Measurements from ENCODE around the gene ZNF385B. TPM values are rescaled to one million over a fixed set of nuclear protein-coding genes. Genes with fewer than 3 reads are reported as not detected.
"Not testable (repeated sequence)": the region's sequence is repeated elsewhere in the genome, so short reads cannot be mapped to it uniquely, and the experiment has no call there.

Gene ZNF385B
- polyA plus RNA-seq, 4 donors: 0.21 to 2.3 (median 0.22) TPM; not detected in 1

DNA sequence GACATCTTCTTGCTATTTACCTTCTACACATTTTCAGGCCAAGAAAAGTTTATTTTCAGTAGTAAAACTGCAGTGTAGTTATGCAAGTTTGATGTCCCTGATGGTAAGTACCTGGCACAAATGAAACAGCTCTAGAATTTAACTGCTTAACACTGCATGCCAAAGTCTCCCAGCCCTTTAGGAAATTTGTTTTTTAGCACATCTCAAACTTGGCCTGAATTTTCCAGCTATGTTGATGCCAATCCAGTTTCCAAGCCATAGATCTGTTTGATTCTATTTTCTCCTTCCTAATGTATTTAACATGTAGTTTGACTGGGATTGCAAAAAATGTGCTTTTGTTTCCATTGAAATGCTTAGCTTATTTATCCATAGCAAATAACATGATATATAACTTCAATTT is 29.3 kb upstream of the ZNF385B start:
- no peak overlapping the region for H3K27ac ChIP-seq (ENCODE audit: low read depth in 1 of 3, low read length in 2 of 3)
- H3K4me3 ChIP-seq (ENCODE audit: low read depth in 1 of 3, low read length in 3 of 3): no peak overlapping the region
- FAIRE-seq (no peak), DNase-seq (no peak)
- H3K4me1 ChIP-seq (ENCODE audit: control insufficient read depth in 3 of 3, insufficient read depth in 2 of 3, low read depth in 1 of 3, low read length in 2 of 3): no peaks in the 10 kb centered on the region
- H3K27me3 ChIP-seq (ENCODE audit: control insufficient read depth in 3 of 3, insufficient read depth in 3 of 3, low read length in 3 of 3): no peaks in the 10 kb centered on the region
- H3K36me3 ChIP-seq (ENCODE audit: control insufficient read depth in 3 of 3, insufficient read depth in 2 of 3, low read depth in 1 of 3, low read length in 3 of 3): no peaks in the 10 kb centered on the region
- H3K9me3 ChIP-seq (ENCODE audit: control insufficient read depth in 2 of 2, insufficient read depth in 1 of 2, low read depth in 1 of 2, low read length in 1 of 2): peaks cover 0 to 3% of the 10 kb centered on the region in 2 donors

DNA sequence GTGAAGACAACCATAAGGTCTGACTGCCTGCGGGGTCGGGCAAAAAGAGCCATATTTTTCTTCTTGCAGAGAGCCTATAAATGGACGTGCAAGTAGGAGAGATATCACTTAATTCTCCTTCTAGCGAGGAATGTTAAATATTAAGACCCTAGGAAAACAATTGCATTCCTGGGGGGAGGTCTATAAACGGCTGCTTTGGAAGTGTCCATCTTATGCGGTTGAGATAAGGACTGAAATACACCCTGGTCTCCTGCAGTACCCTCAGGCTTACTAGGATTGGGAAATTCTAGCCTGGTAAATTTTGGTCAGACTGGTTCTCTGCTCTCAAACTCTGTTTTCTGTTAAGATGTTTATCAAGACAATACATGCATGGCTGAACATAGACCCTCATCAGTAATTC is 27.2 kb upstream of the ZNF385B start:
- not testable (repeated sequence) for H3K27ac ChIP-seq (ENCODE audit: low read depth in 1 of 3, low read length in 2 of 3); H3K9me3 ChIP-seq (ENCODE audit: control insufficient read depth in 2 of 2, insufficient read depth in 1 of 2, low read depth in 1 of 2, low read length in 1 of 2); FAIRE-seq; H3K4me3 ChIP-seq (ENCODE audit: low read depth in 1 of 3, low read length in 3 of 3); DNase-seq; H3K4me1 ChIP-seq (ENCODE audit: control insufficient read depth in 3 of 3, insufficient read depth in 2 of 3, low read depth in 1 of 3, low read length in 2 of 3); H3K27me3 ChIP-seq (ENCODE audit: control insufficient read depth in 3 of 3, insufficient read depth in 3 of 3, low read length in 3 of 3); H3K36me3 ChIP-seq (ENCODE audit: control insufficient read depth in 3 of 3, insufficient read depth in 2 of 3, low read depth in 1 of 3, low read length in 3 of 3)
- WGBS, 3 donors: 86 to 91% (median 87%) methylated on average over 6 of the region's 6 CpGs

DNA sequence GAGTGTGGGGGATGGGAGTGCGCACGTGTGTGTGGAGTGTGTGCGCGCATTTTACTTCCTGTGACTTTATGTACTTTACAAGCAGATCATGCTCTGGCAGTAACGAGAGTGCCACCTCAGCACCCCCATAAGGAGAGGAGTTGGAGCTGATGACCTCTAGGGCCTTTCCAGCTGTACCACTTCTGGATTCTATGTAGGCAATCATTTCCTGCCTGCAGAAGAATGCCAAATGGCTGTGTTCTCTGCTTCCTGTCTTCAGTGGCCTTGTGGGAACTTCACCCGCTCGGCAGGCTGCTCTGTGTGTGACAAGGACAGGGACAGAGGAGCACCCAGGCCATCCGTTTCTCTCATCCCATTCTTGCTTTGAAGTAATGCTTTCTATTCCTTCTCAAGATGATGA is 22.8 kb upstream of the ZNF385B start:
- DNase-seq: no peak
- 72 to 77% (median 76%) methylated on average over 8 of the region's 8 CpGs for WGBS, 3 donors

DNA sequence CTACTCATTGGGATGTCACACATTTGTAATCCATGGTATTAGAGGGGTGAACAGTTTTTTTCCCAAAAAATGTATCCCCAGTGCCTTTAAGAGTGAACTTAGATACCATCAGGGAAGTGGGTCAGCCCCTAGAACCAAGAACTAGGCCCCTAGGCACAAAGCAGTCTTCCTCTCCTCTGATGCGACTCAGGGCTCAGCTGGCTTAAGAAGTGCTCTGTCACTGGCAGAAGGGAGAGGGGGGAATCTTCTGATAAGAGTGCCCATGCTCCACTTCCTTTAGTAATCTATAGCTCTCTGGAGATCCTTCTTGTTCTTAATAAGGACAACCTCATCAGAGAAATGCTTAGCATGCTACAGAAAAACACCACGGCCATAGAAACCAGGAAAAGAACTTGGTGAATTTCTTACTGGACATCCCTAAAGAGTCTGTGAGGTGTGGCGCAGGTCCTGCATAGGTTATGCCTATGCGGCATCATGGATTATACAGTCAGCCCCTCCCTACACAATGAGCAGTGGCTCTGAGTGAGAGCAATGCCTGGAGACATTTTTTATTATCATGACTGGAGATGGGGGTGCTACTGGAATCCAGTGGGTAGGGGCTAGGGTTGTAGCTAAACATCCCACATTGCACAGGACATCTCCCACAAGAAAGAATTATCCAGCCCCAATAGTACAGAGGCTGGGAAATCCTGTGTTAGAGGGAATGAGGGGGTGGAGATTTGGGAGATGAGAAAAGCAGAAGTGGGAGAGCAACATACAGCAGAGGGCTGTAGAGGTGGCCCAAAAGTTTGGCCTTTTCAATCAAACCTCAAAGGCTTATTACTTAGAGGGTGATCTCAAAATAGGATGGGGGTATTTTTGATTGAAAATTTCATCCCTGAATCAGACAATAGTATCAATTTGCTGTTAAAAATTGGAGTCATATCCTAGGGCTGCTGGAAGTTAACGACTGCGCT is 21.7 kb upstream of the ZNF385B start:
- FAIRE-seq: no peak
- Histone ChIP-seq H3K27me3 (ENCODE audit: control insufficient read depth in 3 of 3, insufficient read depth in 3 of 3, low read length in 3 of 3) (peaks cover 0 to 3% (median 0%) of the 10 kb centered on the region in 3 donors), H3K27ac (ENCODE audit: low read depth in 1 of 3, low read length in 2 of 3) (no peak overlapping the region), H3K4me1 (ENCODE audit: control insufficient read depth in 3 of 3, insufficient read depth in 2 of 3, low read depth in 1 of 3, low read length in 2 of 3) (no peaks in the 10 kb centered on the region), H3K4me3 (ENCODE audit: low read depth in 1 of 3, low read length in 3 of 3) (no peak overlapping the region), H3K9me3 (ENCODE audit: control insufficient read depth in 2 of 2, insufficient read depth in 1 of 2, low read depth in 1 of 2, low read length in 1 of 2) (no peaks in the 10 kb centered on the region), H3K36me3 (ENCODE audit: control insufficient read depth in 3 of 3, insufficient read depth in 2 of 3, low read depth in 1 of 3, low read length in 3 of 3) (no peaks in the 10 kb centered on the region)
- WGBS, 3 donors: 89 to 96% (median 90%) methylated on average over 6 of the region's 6 CpGs
- no peak for DNase-seq

More for the DNA sequence above, 22.8 kb upstream of the ZNF385B start:
- no peaks in the 10 kb centered on the region for H3K4me1 ChIP-seq (ENCODE audit: control insufficient read depth in 3 of 3, insufficient read depth in 2 of 3, low read depth in 1 of 3, low read length in 2 of 3)
- FAIRE-seq: no peak
- H3K9me3 ChIP-seq (ENCODE audit: control insufficient read depth in 2 of 2, insufficient read depth in 1 of 2, low read depth in 1 of 2, low read length in 1 of 2): peaks cover 0 to 3% of the 10 kb centered on the region in 2 donors
- H3K4me3 ChIP-seq (ENCODE audit: low read depth in 1 of 3, low read length in 3 of 3): no peak overlapping the region
- H3K27ac ChIP-seq (ENCODE audit: low read depth in 1 of 3, low read length in 2 of 3): no peak overlapping the region
- H3K27me3 ChIP-seq (ENCODE audit: control insufficient read depth in 3 of 3, insufficient read depth in 3 of 3, low read length in 3 of 3): peaks cover 0 to 3% (median 0%) of the 10 kb centered on the region in 3 donors
- H3K36me3 ChIP-seq (ENCODE audit: control insufficient read depth in 3 of 3, insufficient read depth in 2 of 3, low read depth in 1 of 3, low read length in 3 of 3): no peaks in the 10 kb centered on the region

DNA sequence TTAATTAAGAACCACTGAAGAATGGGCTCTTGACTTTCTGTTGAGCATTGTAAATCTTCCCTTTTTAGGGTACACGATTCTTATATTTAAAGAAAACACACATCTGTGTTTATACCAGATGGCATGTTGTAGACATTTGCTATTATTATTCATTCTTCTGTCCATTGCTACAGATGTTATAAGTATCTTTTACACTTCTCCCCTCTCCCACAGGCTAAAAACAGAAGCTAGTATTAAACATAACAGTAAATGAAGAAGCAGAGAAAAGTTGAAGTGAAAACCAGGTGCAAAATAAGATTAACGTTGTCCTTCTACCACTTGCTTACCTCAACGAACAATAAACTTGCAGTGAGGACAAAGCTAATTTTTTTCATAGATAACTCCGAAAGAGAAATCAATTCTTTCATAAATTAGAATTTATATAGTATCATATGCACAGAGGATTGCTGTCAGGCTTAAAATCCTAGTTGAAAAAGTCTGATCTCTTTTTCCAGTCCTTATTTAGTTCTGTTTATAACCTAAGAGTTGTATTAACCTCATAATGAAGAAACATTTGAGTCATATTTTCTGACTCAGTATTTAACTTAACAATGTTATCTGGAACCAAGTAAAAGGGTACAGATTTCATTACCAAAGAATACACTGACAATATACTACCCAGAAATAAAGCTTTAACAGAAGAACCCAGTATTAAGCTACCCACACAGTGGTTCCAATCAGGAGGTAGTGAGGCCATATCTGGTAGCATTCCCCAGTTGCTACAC is 16.4 kb upstream of the ZNF385B start:
- H3K9me3 ChIP-seq (ENCODE audit: control insufficient read depth in 2 of 2, insufficient read depth in 1 of 2, low read depth in 1 of 2, low read length in 1 of 2): no peaks in the 10 kb centered on the region
- H3K36me3 ChIP-seq (ENCODE audit: control insufficient read depth in 3 of 3, insufficient read depth in 2 of 3, low read depth in 1 of 3, low read length in 3 of 3): no peaks in the 10 kb centered on the region
- no peak for FAIRE-seq
- 68 to 83% (median 75%) methylated on average over 4 of the region's 4 CpGs for WGBS, 3 donors
- no peak overlapping the region for H3K27ac ChIP-seq (ENCODE audit: low read depth in 1 of 3, low read length in 2 of 3)
- H3K27me3 ChIP-seq (ENCODE audit: control insufficient read depth in 3 of 3, insufficient read depth in 3 of 3, low read length in 3 of 3): peaks cover 0 to 3% (median 0%) of the 10 kb centered on the region in 3 donors
- no peak overlapping the region for H3K4me3 ChIP-seq (ENCODE audit: low read depth in 1 of 3, low read length in 3 of 3)
- no peak for DNase-seq
- no peaks in the 10 kb centered on the region for H3K4me1 ChIP-seq (ENCODE audit: control insufficient read depth in 3 of 3, insufficient read depth in 2 of 3, low read depth in 1 of 3, low read length in 2 of 3)

DNA sequence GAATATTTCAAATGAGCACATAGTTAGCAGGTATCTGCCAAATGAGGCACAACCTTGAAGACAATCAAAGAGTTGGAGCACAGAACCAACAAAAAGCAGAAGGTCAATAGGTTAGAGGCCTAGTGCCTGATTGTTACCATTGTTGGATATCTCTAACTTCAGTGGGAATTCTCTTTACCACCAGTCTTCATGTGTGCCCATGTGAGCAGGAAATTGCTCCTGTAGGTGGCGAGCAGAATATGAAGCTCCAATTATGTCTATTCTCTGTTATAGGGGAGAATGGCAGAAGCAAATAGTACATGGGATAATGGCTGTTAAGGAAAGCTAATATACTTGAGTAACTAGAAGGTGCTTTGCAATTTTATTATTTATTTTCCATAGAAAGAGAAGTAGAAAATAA is 14.9 kb upstream of the ZNF385B start:
- no peak for FAIRE-seq
- Histone ChIP-seq H3K4me3 (ENCODE audit: low read depth in 1 of 3, low read length in 3 of 3) (no peak overlapping the region), H3K27me3 (ENCODE audit: control insufficient read depth in 3 of 3, insufficient read depth in 3 of 3, low read length in 3 of 3) (no peaks in the 10 kb centered on the region), H3K4me1 (ENCODE audit: control insufficient read depth in 3 of 3, insufficient read depth in 2 of 3, low read depth in 1 of 3, low read length in 2 of 3) (no peaks in the 10 kb centered on the region), H3K27ac (ENCODE audit: low read depth in 1 of 3, low read length in 2 of 3) (no peak overlapping the region), H3K36me3 (ENCODE audit: control insufficient read depth in 3 of 3, insufficient read depth in 2 of 3, low read depth in 1 of 3, low read length in 3 of 3) (no peaks in the 10 kb centered on the region), H3K9me3 (ENCODE audit: control insufficient read depth in 2 of 2, insufficient read depth in 1 of 2, low read depth in 1 of 2, low read length in 1 of 2) (no peaks in the 10 kb centered on the region)
- no peak for DNase-seq
- 46 to 73% (median 65%) methylated on average over 1 of the region's 1 CpG for WGBS, 3 donors

DNA sequence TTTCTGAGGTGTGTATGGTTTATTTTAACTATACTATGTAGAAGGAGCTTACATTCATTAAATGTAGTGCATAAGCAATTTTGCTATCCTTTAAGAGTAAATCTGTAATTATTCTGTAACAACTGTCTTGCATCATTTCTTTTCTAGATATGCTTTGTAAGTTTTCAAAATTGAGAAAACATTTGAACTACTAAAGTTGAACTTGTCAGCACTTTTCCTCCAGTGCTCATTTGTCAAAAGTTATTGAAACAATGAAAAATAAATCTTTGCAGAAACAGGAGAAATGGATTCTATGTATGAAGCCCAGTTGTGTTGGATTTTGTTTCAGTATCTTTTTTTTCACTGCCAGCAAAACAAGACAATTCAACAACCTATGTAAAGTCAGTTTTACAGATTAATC is 14.5 kb upstream of the ZNF385B start:
- FAIRE-seq (no peak), DNase-seq (no peak)
- H3K27ac ChIP-seq (ENCODE audit: low read depth in 1 of 3, low read length in 2 of 3): no peak overlapping the region
- no peak overlapping the region for H3K4me3 ChIP-seq (ENCODE audit: low read depth in 1 of 3, low read length in 3 of 3)
- no peaks in the 10 kb centered on the region for H3K9me3 ChIP-seq (ENCODE audit: control insufficient read depth in 2 of 2, insufficient read depth in 1 of 2, low read depth in 1 of 2, low read length in 1 of 2)
- H3K27me3 ChIP-seq (ENCODE audit: control insufficient read depth in 3 of 3, insufficient read depth in 3 of 3, low read length in 3 of 3): no peaks in the 10 kb centered on the region
- H3K4me1 ChIP-seq (ENCODE audit: control insufficient read depth in 3 of 3, insufficient read depth in 2 of 3, low read depth in 1 of 3, low read length in 2 of 3): no peaks in the 10 kb centered on the region
- H3K36me3 ChIP-seq (ENCODE audit: control insufficient read depth in 3 of 3, insufficient read depth in 2 of 3, low read depth in 1 of 3, low read length in 3 of 3): no peaks in the 10 kb centered on the region

DNA sequence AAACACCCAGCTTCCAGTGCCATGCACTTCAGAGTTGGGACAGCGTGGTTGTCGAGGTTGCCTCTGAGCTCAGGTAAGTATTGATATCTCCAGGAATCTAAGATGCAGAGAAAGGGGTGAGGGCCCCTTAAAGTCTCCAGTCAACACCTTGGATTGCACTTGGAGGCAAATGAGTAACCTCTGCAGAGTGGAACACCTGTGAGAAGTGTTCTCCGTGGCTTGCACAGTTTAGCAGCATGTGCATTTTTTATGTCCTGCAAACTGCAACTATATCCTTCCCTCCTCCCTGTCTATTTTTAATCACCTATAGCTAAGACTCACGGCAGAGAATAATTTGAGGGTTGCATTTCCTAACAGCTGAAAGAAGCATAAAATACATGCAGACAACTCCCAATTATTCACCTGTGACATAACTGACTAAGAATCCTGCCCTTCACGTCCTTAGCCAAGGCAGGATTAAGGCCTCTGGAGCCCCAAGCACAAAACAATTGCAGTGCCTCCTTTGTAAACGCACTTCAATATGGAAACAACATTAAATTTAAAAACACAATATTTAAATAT is 1.6 kb upstream of the ZNF385B start:
- H3K9me3 ChIP-seq (ENCODE audit: control insufficient read depth in 2 of 2, insufficient read depth in 1 of 2, low read depth in 1 of 2, low read length in 1 of 2): no peaks in the 10 kb centered on the region
- FAIRE-seq: no peak
- WGBS, 3 donors: 60 to 74% (median 67%) methylated on average over 6 of the region's 6 CpGs
- peaks cover 3 to 45% (median 4%) of the 10 kb centered on the region in 3 donors for H3K27me3 ChIP-seq (ENCODE audit: control insufficient read depth in 3 of 3, insufficient read depth in 3 of 3, low read length in 3 of 3)
- no peak overlapping the region for H3K27ac ChIP-seq (ENCODE audit: low read depth in 1 of 3, low read length in 2 of 3)
- no peaks in the 10 kb centered on the region for H3K36me3 ChIP-seq (ENCODE audit: control insufficient read depth in 3 of 3, insufficient read depth in 2 of 3, low read depth in 1 of 3, low read length in 3 of 3)
- no peak for DNase-seq
- H3K4me1 ChIP-seq (ENCODE audit: control insufficient read depth in 3 of 3, insufficient read depth in 2 of 3, low read depth in 1 of 3, low read length in 2 of 3): peaks cover 0 to 12% (median 0%) of the 10 kb centered on the region in 3 donors
- H3K4me3 ChIP-seq (ENCODE audit: low read depth in 1 of 3, low read length in 3 of 3): no peak overlapping the region
